ENCODE data around the gene MAGEA6.
"Not testable (repeated sequence)": the region's sequence is repeated elsewhere in the genome, so short reads cannot be mapped to it uniquely, and the experiment has no call there.

The MAGEA6 gene

GRCh38 chrX:152769549-152770289 lies at the start of gene MAGEA6:
Gene MAGEA6 (minus strand): TSS chrX:152769689. CDS start chrX:152767650, 2,039 bp downstream.
- not testable (repeated sequence) for DNase-seq

- no peak for DNase-seq
Observed at GRCh38 chrX:152819266-152819665, 49.8 kb upstream of the MAGEA6 start.

GRCh38 chrX:152818356-152818755 lies 48.9 kb upstream of the MAGEA6 start:
- no peak for DNase-seq

- no peak for DNase-seq
Observed at GRCh38 chrX:152817078-152817764, 47.7 kb upstream of the MAGEA6 start.

- DNase-seq = no peak
Observed at GRCh38 chrX:152814048-152814447, 44.6 kb upstream of the MAGEA6 start.

GRCh38 chrX:152813206-152813605 lies 43.7 kb upstream of the MAGEA6 start:
- DNase-seq = no peak

- no peak for DNase-seq
Observed at GRCh38 chrX:152810403-152810802, 40.9 kb upstream of the MAGEA6 start.

GRCh38 chrX:152806035-152806434 lies 36.5 kb upstream of the MAGEA6 start:
- no peak for DNase-seq

- DNase-seq = no peak
Observed at GRCh38 chrX:152798945-152799344, 29.5 kb upstream of the MAGEA6 start.

- not testable (repeated sequence) for DNase-seq
Observed at GRCh38 chrX:152787062-152787461, 17.6 kb upstream of the MAGEA6 start.

GRCh38 chrX:152766562-152766961 lies 2.9 kb downstream of the MAGEA6 start:
- not testable (repeated sequence) for DNase-seq

GRCh38 chrX:152761582-152761981 lies 7.9 kb downstream of the MAGEA6 start:
- DNase-seq = not testable (repeated sequence)

GRCh38 chrX:152759544-152759943 lies 9.9 kb downstream of the MAGEA6 start:
- DNase-seq = not testable (repeated sequence)

GRCh38 chrX:152758918-152759317 lies 10.6 kb downstream of the MAGEA6 start, which contains the start of gene CSAG3:
Gene CSAG3 (plus strand): TSS chrX:152759218.
- DNase-seq = not testable (repeated sequence)

GRCh38 chrX:152754871-152755270 lies 14.6 kb downstream of the MAGEA6 start:
- not testable (repeated sequence) for DNase-seq

GRCh38 chrX:152753686-152754650 lies 15.5 kb downstream of the MAGEA6 start, which contains the start of gene MAGEA2:
Gene MAGEA2 (minus strand): TSS chrX:152753842. CDS start chrX:152751363, 2,479 bp downstream.
- DNase-seq = not testable (repeated sequence)

- no peak for DNase-seq
Observed at GRCh38 chrX:152738560-152738959, 30.9 kb downstream of the MAGEA6 start.

GRCh38 chrX:152736528-152736927 lies 33.0 kb downstream of the MAGEA6 start:
- not testable (repeated sequence) for DNase-seq

GRCh38 chrX:152735860-152736511 lies 33.5 kb downstream of the MAGEA6 start:
- DNase-seq = no peak

GRCh38 chrX:152735101-152735500 lies 34.4 kb downstream of the MAGEA6 start:
- no peak for DNase-seq

- not testable (repeated sequence) for DNase-seq
Observed at GRCh38 chrX:152734143-152734858, 35.2 kb downstream of the MAGEA6 start.

All from NCI-H2029 (cell line).